NCI-H128 (cell line): Measurements from ENCODE around the gene RNF121.

Experiments used
- DNase-seq: peaks from one replicate; lab custom pipeline; 2025; ENCODE audit not compliant: unreplicated experiment; lab: John Stamatoyannopoulos, UW

RNF121 gene

DNA sequence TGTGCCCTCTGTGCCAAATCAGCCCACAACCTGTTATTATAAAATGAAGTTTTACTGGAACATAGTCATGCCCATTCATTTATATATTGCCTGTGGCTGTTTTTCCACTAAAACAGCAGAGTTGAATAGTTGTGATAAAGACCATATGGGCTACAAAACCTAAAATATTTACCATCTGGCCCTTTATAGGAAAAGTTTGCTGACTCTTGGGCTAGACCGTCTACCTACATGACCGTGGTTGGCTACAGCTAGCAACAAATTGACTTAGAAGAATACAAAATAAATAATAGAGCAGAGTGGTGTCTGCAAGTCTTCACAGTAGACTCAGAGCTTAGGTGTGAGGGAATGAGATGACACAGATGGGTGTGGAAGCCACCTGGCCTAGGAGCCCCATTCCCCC, 58.7 kb downstream of the RNF121 start:
- no peak for DNase-seq

- DNase-seq, result no peak
Observed at GRCh38 chr11:71988050-71988449, 59.2 kb downstream of the RNF121 start.

DNA sequence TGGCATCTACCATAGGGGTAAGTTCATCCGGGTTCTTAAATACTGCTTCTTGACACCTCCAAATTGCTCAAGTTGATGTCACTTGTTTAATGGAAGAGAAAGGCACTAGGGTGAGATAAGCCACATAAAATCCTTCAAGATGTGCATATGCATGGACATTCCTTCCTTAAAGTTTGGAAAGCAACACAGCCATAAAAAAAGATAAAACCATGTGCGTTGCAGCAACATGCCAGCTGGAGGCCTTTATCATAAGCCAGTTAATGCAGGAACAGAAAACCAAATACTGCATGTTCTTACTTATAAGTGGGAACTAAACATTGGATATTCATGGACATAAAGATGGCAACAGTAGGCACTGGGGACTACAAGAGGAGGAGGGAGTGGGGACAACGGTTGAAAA, 61.9 kb downstream of the RNF121 start:
- DNase-seq, result no peak

DNA sequence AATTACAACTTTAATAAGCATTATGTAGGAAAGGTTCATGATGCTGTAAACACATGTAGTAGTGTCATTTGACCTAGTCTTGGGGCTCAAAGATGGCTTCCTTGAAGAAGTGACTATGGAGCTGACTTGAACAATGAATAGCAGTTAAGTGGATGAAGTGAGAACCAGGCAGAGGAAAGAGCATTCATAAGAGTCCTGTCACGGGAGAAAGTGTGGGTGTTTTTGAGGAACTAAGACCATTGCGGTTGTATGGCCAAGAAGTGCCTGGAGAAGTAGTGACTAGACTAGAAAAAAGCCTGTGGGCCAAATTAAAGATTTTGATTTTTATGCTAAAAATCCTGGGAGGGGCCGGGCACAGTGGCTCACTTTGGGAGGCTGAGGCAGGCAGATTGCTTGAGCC, 62.6 kb downstream of the RNF121 start:
- no peak for DNase-seq

DNA sequence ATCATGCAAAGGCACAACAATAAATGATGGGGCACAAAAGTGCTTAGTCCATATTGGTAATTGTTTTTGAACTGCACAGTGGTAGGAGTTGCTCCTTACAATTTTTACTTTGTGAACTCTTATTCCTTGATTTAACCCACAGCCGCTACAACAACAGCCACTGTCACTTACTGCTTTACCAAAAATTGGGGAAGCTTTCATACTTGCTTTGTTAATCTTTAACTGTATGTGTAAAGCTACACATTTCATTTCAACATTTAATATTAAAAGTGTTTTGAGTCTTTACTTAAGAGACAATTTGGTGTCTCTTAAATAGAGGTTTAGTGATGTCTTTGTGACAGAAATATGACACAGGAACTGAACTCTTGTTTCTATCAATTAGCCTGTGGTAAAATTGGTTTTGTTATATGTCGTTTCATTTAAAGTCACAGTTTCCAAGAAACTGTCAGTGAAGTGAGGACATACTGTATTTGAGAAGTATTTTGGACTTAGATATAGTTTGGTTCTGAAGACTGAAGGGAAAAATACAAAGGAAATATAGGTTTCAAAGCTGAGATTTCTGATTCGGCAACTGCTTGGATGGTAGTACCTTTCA, 63.4 kb downstream of the RNF121 start:
- DNase-seq, result no peak

DNA sequence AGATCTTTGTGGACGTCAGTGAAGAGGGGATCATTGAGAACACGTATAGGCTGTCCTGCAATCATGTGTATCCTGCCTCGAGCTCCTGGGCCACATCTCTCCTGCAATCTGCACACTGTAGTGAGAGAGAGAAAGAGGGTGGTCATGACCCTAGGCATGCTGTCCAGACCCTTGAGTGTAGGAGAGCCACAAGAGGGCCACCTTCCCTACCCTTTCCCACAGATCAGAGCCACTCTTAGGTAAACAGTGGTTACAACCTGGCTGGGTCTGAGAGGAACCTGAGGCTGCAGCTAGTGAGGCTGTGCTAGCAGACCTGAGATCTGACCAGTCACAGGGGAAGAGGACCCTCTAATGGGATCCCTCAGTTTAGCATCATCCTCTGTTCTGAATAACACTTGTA, 65.9 kb downstream of the RNF121 start:
- no peak for DNase-seq

GRCh38 chr11:71995726-71996291, 67.0 kb downstream of the RNF121 start:
- no peak for DNase-seq

- DNase-seq, result no peak
Observed at GRCh38 chr11:71996517-71996916, 67.7 kb downstream of the RNF121 start.

DNA sequence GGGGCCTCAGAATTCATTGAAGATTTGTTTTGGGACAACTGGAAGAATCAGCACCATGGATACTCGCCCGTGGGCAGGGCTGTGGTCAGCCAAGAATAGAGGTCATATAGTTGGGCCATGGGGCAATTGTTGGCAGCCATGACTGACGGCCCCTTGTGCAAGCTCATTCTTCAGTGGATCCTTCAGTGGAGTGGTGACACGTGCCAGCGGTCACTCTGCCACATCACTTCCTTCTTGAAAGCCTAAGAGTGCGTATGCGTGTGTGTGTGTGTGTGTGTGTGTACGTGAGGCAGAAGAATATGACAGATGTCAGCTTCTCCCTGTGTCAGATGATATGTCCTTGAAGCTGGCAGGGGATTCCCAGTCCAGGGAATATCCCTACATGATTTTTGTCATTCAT, 68.1 kb downstream of the RNF121 start:
- DNase-seq, result no peak

DNA sequence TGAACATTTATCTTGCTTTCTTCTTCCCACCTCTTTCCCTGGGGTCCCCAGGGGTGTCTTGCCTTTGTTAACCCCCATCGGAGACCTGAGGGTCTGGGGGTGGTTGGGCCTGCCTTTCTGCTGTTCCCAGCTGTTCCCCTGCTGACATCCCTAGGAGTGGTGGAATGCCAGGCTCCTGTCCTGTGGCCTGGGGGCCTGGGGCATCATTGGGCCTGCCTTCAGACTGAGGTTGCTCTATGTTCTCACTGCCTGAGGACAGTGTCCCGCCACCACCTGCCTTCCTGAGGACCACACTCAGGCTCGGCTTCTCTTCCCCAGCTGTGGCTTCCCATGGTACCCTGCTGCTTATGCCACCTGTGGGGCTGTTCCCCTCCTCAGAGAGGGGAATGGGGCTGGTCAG, 68.7 kb downstream of the RNF121 start:
- no peak for DNase-seq

- DNase-seq, result no peak
Observed at GRCh38 chr11:71998061-71998460, 69.2 kb downstream of the RNF121 start.

DNA sequence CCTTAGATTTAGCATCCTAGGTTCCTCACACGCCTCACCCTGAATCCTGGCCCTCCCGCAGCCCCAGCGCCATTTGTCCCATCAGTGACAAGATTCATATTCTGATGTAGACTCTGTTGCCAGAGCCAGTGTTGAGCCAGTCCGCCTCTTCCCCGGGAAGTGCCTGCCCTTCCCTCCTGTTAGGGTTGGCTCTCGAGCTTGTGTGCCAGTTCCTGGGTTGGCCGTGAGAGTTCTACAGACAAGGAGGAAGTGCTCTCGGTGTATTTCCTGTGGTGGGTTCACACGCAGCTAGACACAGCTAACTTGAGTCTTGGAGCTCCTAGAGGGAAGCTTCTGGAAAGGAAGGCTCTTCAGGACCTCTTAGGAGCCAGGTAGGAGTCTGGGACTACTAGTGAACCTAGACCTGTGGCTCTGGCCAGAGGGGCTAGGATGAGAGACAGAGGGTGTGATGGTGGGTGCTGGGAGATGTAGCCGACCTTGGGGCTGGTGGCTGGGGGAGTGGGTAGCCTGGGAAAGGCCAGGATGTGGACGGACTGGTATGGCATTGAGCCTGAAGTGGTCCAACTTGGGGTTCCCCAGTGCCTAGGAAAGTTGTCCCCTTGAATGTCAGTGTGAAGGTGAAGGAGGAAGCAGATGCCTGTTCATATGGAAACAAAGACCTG, 69.9 kb downstream of the RNF121 start, which contains the start of gene IL18BP:
Gene IL18BP, plus strand, starts transcription at position 261 of the 662 bp plus-strand sequence. CDS start 1,076 bp downstream, outside the sequence.
- no peak for DNase-seq

DNA sequence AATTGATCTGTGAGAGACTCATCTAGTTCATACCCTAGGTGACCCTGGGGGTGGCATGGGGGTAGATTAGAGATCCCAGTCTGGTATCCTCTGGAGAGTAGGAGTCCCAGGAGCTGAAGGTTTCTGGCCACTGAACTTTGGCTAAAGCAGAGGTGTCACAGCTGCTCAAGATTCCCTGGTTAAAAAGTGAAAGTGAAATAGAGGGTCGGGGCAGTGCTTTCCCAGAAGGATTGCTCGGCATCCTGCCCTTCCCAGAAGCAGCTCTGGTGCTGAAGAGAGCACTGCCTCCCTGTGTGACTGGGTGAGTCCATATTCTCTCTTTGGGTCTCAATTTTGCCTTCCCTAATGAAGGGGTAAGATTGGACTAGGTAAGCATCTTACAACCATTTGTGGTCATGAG, 70.5 kb downstream of the RNF121 start:
- no peak for DNase-seq

GRCh38 chr11:71999798-72000197, 71.0 kb downstream of the RNF121 start:
- no peak for DNase-seq

DNA sequence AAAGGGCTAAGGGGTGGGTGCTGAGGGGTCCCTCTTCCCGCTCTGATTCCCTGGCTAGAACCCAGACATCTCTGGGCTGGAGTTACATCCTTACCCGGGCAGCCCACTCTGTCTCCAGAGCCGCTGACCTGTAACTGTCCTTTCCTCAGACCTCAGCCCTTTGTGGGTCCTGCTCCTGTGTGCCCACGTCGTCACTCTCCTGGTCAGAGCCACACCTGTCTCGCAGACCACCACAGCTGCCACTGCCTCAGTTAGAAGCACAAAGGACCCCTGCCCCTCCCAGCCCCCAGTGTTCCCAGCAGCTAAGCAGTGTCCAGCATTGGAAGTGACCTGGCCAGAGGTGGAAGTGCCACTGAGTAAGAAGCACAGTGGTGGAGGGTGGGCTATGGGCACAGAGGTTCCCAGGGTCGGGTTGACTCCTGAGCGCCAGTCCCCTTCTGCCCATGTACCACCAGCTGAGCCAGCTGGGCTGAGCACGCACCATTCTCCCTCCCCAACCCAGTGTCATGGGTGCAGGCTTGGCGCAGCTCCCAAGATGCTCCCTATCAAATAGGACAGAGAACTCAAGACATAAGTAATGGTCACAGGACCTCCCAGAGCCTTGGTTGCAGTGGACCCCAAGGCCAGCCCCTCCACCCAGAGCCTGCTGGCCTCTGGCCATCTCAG, 71.5 kb downstream of the RNF121 start:
- no peak for DNase-seq

GRCh38 chr11:72001285-72001684, 72.4 kb downstream of the RNF121 start:
- DNase-seq, result no peak

- no peak for DNase-seq
Observed at GRCh38 chr11:72001834-72002591, 73.2 kb downstream of the RNF121 start.

- no peak for DNase-seq
Observed at GRCh38 chr11:72002841-72003775, 74.3 kb downstream of the RNF121 start.

GRCh38 chr11:72003776-72004171, 74.9 kb downstream of the RNF121 start:
- DNase-seq, result no peak
